K562 (cell line): ENCODE measurements around the gene SNX17. TPM values are rescaled to one million over a fixed set of nuclear protein-coding genes. Genes with fewer than 3 reads are reported as not detected.
A peak's percentile ranks its signal among the peaks of the same experiment; 100 is the strongest.

Experiments used
- CBFB ChIP-seq: sonication (generic); formaldehyde crosslinking; IDR thresholded peaks from 2 replicates; pipeline ENCODE4 v1.4.0; 2020; ENCODE audit warnings: mild to moderate bottlenecking, missing genetic modification reagents
- ELF1 ChIP-seq: fragments of 200-800 bp; sonication (Bioruptor generic); IDR thresholded peaks from 2 replicates; pipeline ENCODE4 v1.6.1; 2016; ENCODE audit warnings: missing genetic modification characterization, missing compliant biosample characterization
- FOSL1 ChIP-seq: fragments of 200-800 bp; sonication (Bioruptor generic); conservative IDR thresholded peaks from 2 replicates; pipeline ENCODE4 v1.6.1; 2016; ENCODE audit warnings: missing genetic modification characterization, missing compliant biosample characterization
- HDAC8 ChIP-seq: fragments of 450-650 bp; IDR thresholded peaks from 2 replicates; pipeline ENCODE4 v1.6.1; 2016; ENCODE audit warnings: mild to moderate bottlenecking, missing genetic modification characterization, moderate library complexity, missing compliant biosample characterization
- HMBOX1 ChIP-seq: sonication (generic); IDR thresholded peaks from 2 replicates; pipeline ENCODE4 v1.6.1; 2016
- HSF4 ChIP-seq: fragments of 250-450 bp; sonication (Bioruptor Pico); IDR thresholded peaks from 2 replicates; pipeline ENCODE4 v2.1.2; 2022; ENCODE audit warnings: mild to moderate bottlenecking, moderate library complexity, borderline replicate concordance
- KAT7 ChIP-seq: sonication (generic); formaldehyde crosslinking; IDR thresholded peaks from 2 replicates; pipeline ENCODE4 v1.8.0; 2022; ENCODE audit warnings: missing genetic modification reagents, mild to moderate bottlenecking, borderline replicate concordance
- MAFG ChIP-seq: fragments of 450-650 bp; conservative IDR thresholded peaks from 2 replicates; pipeline ENCODE4 v1.6.1; 2016; ENCODE audit warnings: missing genetic modification characterization, missing compliant biosample characterization
- MAZ ChIP-seq, 2 experiments: fragments of 450-650 bp in 1 of 2; sonication (generic) in 1 of 2; formaldehyde crosslinking; IDR thresholded peaks in 1 of 2; conservative IDR thresholded peaks in 1 of 2; 2 replicates each; pipeline versions ENCODE4 v1.4.0 to v1.5.0; 2020; ENCODE audit warnings: mild to moderate bottlenecking in 1 of 2, missing genetic modification reagents in 1 of 2
- MED1 ChIP-seq: sonication (generic); formaldehyde crosslinking; IDR thresholded peaks from 2 replicates; pipeline ENCODE4 v1.8.1; 2023; ENCODE audit warnings: missing genetic modification reagents, borderline replicate concordance
- MEIS2 ChIP-seq: fragments of 450-650 bp; IDR thresholded peaks from 2 replicates; pipeline ENCODE4 v1.6.1; 2014; ENCODE audit warnings: mild to moderate bottlenecking; ENCODE audit not compliant: partially characterized antibody
- MNT ChIP-seq, 2 experiments: fragments of 450-650 bp; conservative IDR thresholded peaks; 2 replicates each; pipeline ENCODE4 v1.6.1; 2017; ENCODE audit warnings: mild to moderate bottlenecking in 2 of 2, moderate library complexity in 2 of 2
- NFRKB ChIP-seq: fragments of 450-650 bp; IDR thresholded peaks from 2 replicates; pipeline ENCODE4 v1.6.1; 2016; ENCODE audit warnings: low read depth
- NONO ChIP-seq, 2 experiments: fragments of 200-400 bp in 1 of 2; fragments of 450-650 bp in 1 of 2; formaldehyde crosslinking in 1 of 2; IDR thresholded peaks; 2 replicates each; pipeline ENCODE4 v1.6.1; 2017; ENCODE audit warnings: low read depth in 2 of 2, mild to moderate bottlenecking in 2 of 2, moderate library complexity in 2 of 2, low read length in 1 of 2
- PATZ1 ChIP-seq: fragments of 250-450 bp; sonication (Bioruptor Pico); IDR thresholded peaks from 2 replicates; pipeline ENCODE4 v1.5.0; 2020; ENCODE audit warnings: mild to moderate bottlenecking, borderline replicate concordance
- RAD51 ChIP-seq: fragments of 450-650 bp; IDR thresholded peaks from 2 replicates; pipeline ENCODE4 v1.7.1; 2016; ENCODE audit warnings: low read depth, mild to moderate bottlenecking, borderline replicate concordance
- RFX1 ChIP-seq: fragments of 450-650 bp; IDR thresholded peaks from 2 replicates; pipeline ENCODE4 v1.6.1; 2016; ENCODE audit warnings: mild to moderate bottlenecking, moderate library complexity
- RFX7 ChIP-seq: fragments of 250-450 bp; sonication (Bioruptor Pico); IDR thresholded peaks from 2 replicates; pipeline ENCODE4 v1.5.1; 2021; ENCODE audit warnings: mild to moderate bottlenecking
- SMAD2 ChIP-seq: fragments of 150-350 bp; IDR thresholded peaks from 2 replicates; pipeline ENCODE4 v1.6.1; 2014; ENCODE audit warnings: low read depth, mild to moderate bottlenecking, low read length
- SP2 ChIP-seq: IDR thresholded peaks from 2 replicates; pipeline ENCODE4 v1.6.1; 2011; ENCODE audit warnings: mild to moderate bottlenecking, low read depth, low read length, moderate library complexity; ENCODE audit not compliant: poor library complexity, severe bottlenecking; ENCODE audit errors: extremely low read depth
- SRF ChIP-seq, 2 experiments: fragments of 250-450, 450-650 bp in 1 of 2; sonication (Bioruptor Pico) in 1 of 2; sonication (generic) in 1 of 2; formaldehyde crosslinking; IDR thresholded peaks; 2 replicates each; pipeline versions ENCODE4 v1.5.0 to v1.5.1; 2020 to 2022; ENCODE audit warnings: mild to moderate bottlenecking in 1 of 2, missing genetic modification reagents in 1 of 2
- TCF15 ChIP-seq: fragments of 250-450 bp; sonication (Bioruptor Pico); IDR thresholded peaks from 2 replicates; pipeline ENCODE4 v1.8.0; 2022; ENCODE audit warnings: moderate library complexity, mild to moderate bottlenecking, inconsistent platforms
- ZNF445 ChIP-seq: fragments of 250-450 bp; sonication (Bioruptor Pico); IDR thresholded peaks from 2 replicates; pipeline ENCODE4 v1.4.0; 2020; ENCODE audit warnings: low read depth, mild to moderate bottlenecking, moderate library complexity
- polyA plus RNA-seq, 8 experiments: library from polyadenylated mRNA; depleted of rRNA in 4 of 8; stranded (reverse) in 5 of 8; unstranded in 3 of 8; fragments of >200 nt; fragmentation: Nextera tagmentation in 2 of 8; fragmentation: Illumina TruSeq in 1 of 8; extraction: Ambion mirVana in 2 of 8; extraction: Trizol in 1 of 8; gene quantifications; 2 replicates each; pipeline versions ENCODE4 v1.2.1 to v1.2.3, GENCODE V29; 2011 to 2014; ENCODE audit warnings: inconsistent platforms in 1 of 8, missing spikeins in 1 of 8
- total RNA-seq, 7 experiments: library from RNA; depleted of rRNA in 6 of 7; stranded (reverse); fragments of >200 nt in 6 of 7; fragmentation: Illumina TruSeq in 2 of 7; extraction: Trizol in 2 of 7; gene quantifications; 2 replicates each; pipeline versions ENCODE4 v1.2.1 to v1.2.3, GENCODE V29; 2011 to 2021; ENCODE audit warnings: low replicate concordance in 1 of 7

SNX17 gene
- total and polyA plus RNA-seq, 9 of the 15 experiments (the other 6 are each of a cell fraction or from before 2014, with no cell fraction given), result 3.0 to 75.7 (median 54.6) TPM

GRCh38 chr2:27370026-27370815 lies at the start of gene SNX17, which contains the start of gene EIF2B4 (continued):
- peak; percentile 63 for TF ChIP-seq FOSL1
- TF ChIP-seq MNT (conservative IDR thresholded peaks at IDR 0.05), result peak; percentile 78 to 90
- peak in 1 of 2 experiments; percentile 91 for TF ChIP-seq MAZ (CRISPR knock-in tag; conservative IDR thresholded peaks at IDR 0.05 in 1 of 2, IDR thresholded peaks at IDR 0.05 in 1 of 2)
- peak; percentile 42 for TF ChIP-seq SP2
- TF ChIP-seq MAFG (tag), result no peak
- no peak for TF ChIP-seq MED1 (CRISPR knock-in tag)
- no peak for TF ChIP-seq RAD51
- no peak for TF ChIP-seq HMBOX1
- TF ChIP-seq TCF15 (CRISPR knock-in tag), result no peak; the same call in 1 of the 2 replicates
- TF ChIP-seq MEIS2, result peak; percentile 29
- no peak for TF ChIP-seq ZNF445 (CRISPR knock-in tag)
- TF ChIP-seq HDAC8 (tag), result no peak
- TF ChIP-seq SMAD2, result no peak
- TF ChIP-seq RFX1, result no peak
- TF ChIP-seq KAT7 (CRISPR knock-in tag), result no peak; the same call in none of the 2 replicates
- no peak for TF ChIP-seq PATZ1
- no peak; the same call in 1 of the 2 replicates for TF ChIP-seq HSF4
- peak; percentile 34 to 80; a peak in 1 of 4 replicates for TF ChIP-seq NONO (IDR thresholded peaks at IDR 0.05; ENCODE audit: low read depth in 2 of 2, low read length in 1 of 2)
- peak in 1 of 2 experiments; percentile 79; a peak in 2 of 4 replicates for TF ChIP-seq SRF (CRISPR knock-in tag; IDR thresholded peaks at IDR 0.05)
- TF ChIP-seq NFRKB, result peak; percentile 80
- TF ChIP-seq ELF1, result peak; percentile 76; the same call in 1 of the 2 replicates
- TF ChIP-seq CBFB (CRISPR knock-in tag), result peak; percentile 95
- no peak for TF ChIP-seq RFX7
